H9 (cell line): Measurements from ENCODE around the gene COX7B2. TPM values are rescaled to one million over a fixed set of nuclear protein-coding genes. Genes with fewer than 3 reads are reported as not detected.

Experiments
- DNase-seq: peaks from one replicate; pipeline ENCODE4 v3.0.0-alpha.2; 2017
- H2AFZ ChIP-seq: one replicate; pipeline ENCODE4 v1.6.1; 2013; ENCODE audit warnings: mild to moderate bottlenecking, low read length, control low read depth, moderate library complexity
- H2AK5ac ChIP-seq: 2 replicates; pipeline ENCODE4 v1.6.1; 2013; ENCODE audit warnings: low read length, control low read depth, mixed read lengths; ENCODE audit not compliant: insufficient read length
- H2BK120ac ChIP-seq: one replicate; pipeline ENCODE4 v1.6.1; 2013; ENCODE audit warnings: low read depth, mild to moderate bottlenecking, low read length, control low read depth, inconsistent platforms; ENCODE audit not compliant: poor library complexity, severe bottlenecking
- H2BK12ac ChIP-seq: 2 replicates; pipeline ENCODE4 v1.6.1; 2013; ENCODE audit warnings: low read length, control low read depth, mixed read lengths, low read depth; ENCODE audit not compliant: insufficient read length
- H2BK15ac ChIP-seq: 2 replicates; pipeline ENCODE4 v1.6.1; 2013; ENCODE audit warnings: low read depth, low read length, control low read depth
- H2BK20ac ChIP-seq: one replicate; pipeline ENCODE4 v1.6.1; 2013; ENCODE audit warnings: low read depth, mild to moderate bottlenecking, low read length, control low read depth, inconsistent platforms; ENCODE audit not compliant: poor library complexity, severe bottlenecking
- H2BK5ac ChIP-seq: 2 replicates; pipeline ENCODE4 v1.6.1; 2013; ENCODE audit warnings: low read length, control low read depth, mixed read lengths; ENCODE audit not compliant: insufficient read length
- H3K14ac ChIP-seq: 2 replicates; pipeline ENCODE4 v1.6.1; 2013; ENCODE audit warnings: low read length, control low read depth; ENCODE audit not compliant: insufficient read depth
- H3K18ac ChIP-seq: 2 replicates; pipeline ENCODE4 v1.6.1; 2013; ENCODE audit warnings: low read depth, mild to moderate bottlenecking, mixed read lengths, low read length, control low read depth; ENCODE audit not compliant: insufficient read length
- H3K23ac ChIP-seq: 2 replicates; pipeline ENCODE4 v1.6.1; 2013; ENCODE audit warnings: low read length, control low read depth, mixed read lengths, low read depth; ENCODE audit not compliant: insufficient read length
- H3K23me2 ChIP-seq: 2 replicates; pipeline ENCODE4 v1.6.1; 2013; ENCODE audit warnings: low read depth, mild to moderate bottlenecking, mixed read lengths, low read length, control low read depth; ENCODE audit not compliant: insufficient read length, poor library complexity, severe bottlenecking
- H3K27ac ChIP-seq: 2 replicates; pipeline ENCODE4 v1.5.1; 2013; ENCODE audit warnings: low read length, control low read depth, mixed read lengths, low read depth; ENCODE audit not compliant: insufficient read length
- H3K27me3 ChIP-seq: 2 replicates; pipeline ENCODE4 v1.6.1; 2013; ENCODE audit warnings: low read length, control low read depth, inconsistent platforms; ENCODE audit not compliant: insufficient read depth
- H3K4ac ChIP-seq: 2 replicates; pipeline ENCODE4 v1.6.1; 2013; ENCODE audit warnings: low read depth, mild to moderate bottlenecking, control low read depth, inconsistent platforms, low read length, moderate library complexity
- H3K4me1 ChIP-seq: 2 replicates; pipeline ENCODE4 v1.6.1; 2013; ENCODE audit warnings: low read length, control low read depth, inconsistent platforms; ENCODE audit not compliant: insufficient read depth
- H3K4me2 ChIP-seq: 2 replicates; pipeline ENCODE4 v1.6.1; 2013; ENCODE audit warnings: low read length, control low read depth, mixed read lengths; ENCODE audit not compliant: insufficient read length, insufficient read depth
- H3K56ac ChIP-seq: 2 replicates; pipeline ENCODE4 v1.6.1; 2013; ENCODE audit warnings: low read depth, mild to moderate bottlenecking, mixed read lengths, low read length, control low read depth; ENCODE audit not compliant: insufficient read length
- H3K79me1 ChIP-seq: 2 replicates; pipeline ENCODE4 v1.6.1; 2013; ENCODE audit warnings: low read depth, mild to moderate bottlenecking, moderate library complexity, low read length, control low read depth, inconsistent platforms; ENCODE audit not compliant: insufficient read depth, poor library complexity, severe bottlenecking
- H3K79me2 ChIP-seq: 2 replicates; pipeline ENCODE4 v1.6.1; 2013; ENCODE audit warnings: low read length, control low read depth, inconsistent platforms; ENCODE audit not compliant: insufficient read depth
- H3K9ac ChIP-seq: 2 replicates; pipeline ENCODE4 v1.6.1; 2013; ENCODE audit warnings: low read length, control low read depth, mixed read lengths; ENCODE audit not compliant: insufficient read length; ENCODE audit errors: extremely low read depth
- H3K9me3 ChIP-seq: one replicate; pipeline ENCODE4 v1.6.1; 2013; ENCODE audit warnings: low read depth, low read length, inconsistent platforms; ENCODE audit not compliant: control insufficient read depth
- H3T11ph ChIP-seq: one replicate; pipeline ENCODE4 v1.6.1; 2013; ENCODE audit warnings: mild to moderate bottlenecking, low read length, control low read depth, inconsistent platforms
- H4K20me1 ChIP-seq: one replicate; pipeline ENCODE4 v1.6.1; 2013; ENCODE audit not compliant: control insufficient read depth, insufficient read length, insufficient read depth
- H4K5ac ChIP-seq: 2 replicates; pipeline ENCODE4 v1.6.1; 2013; ENCODE audit warnings: low read depth, mild to moderate bottlenecking, mixed read lengths, low read length, control low read depth; ENCODE audit not compliant: insufficient read length
- H4K8ac ChIP-seq: replicated peaks from 2 replicates; pipeline ENCODE4 v1.6.1; 2013; ENCODE audit warnings: low read length, control low read depth, mixed read lengths, low read depth; ENCODE audit not compliant: insufficient read length
- H4K91ac ChIP-seq: 2 replicates; pipeline ENCODE4 v1.6.1; 2013; ENCODE audit warnings: low read depth, mild to moderate bottlenecking, moderate library complexity, mixed read lengths, low read length, control low read depth; ENCODE audit not compliant: insufficient read length
- H3K27ac Mint-ChIP-seq, 3 experiments: 2 replicates in 2 of 3; 3 replicates in 1 of 3; pipeline ENCODE4 v1.8.0; 2020 to 2021; ENCODE audit warnings: mixed read lengths in 3 of 3, mild to moderate bottlenecking in 1 of 3, moderate library complexity in 1 of 3
- H3K27me3 Mint-ChIP-seq: 2 replicates; pipeline ENCODE4 v1.8.0; 2021; ENCODE audit warnings: low read depth, mild to moderate bottlenecking, moderate library complexity, mixed read lengths
- H3K36me3 Mint-ChIP-seq, 3 experiments: 2 replicates in 2 of 3; 3 replicates in 1 of 3; pipeline ENCODE4 v1.8.0; 2020 to 2021; ENCODE audit warnings: low read depth in 3 of 3, mixed read lengths in 3 of 3; ENCODE audit not compliant: insufficient read depth in 1 of 3
- H3K4me1 Mint-ChIP-seq, 2 experiments: 2 replicates each; pipeline ENCODE4 v1.8.0; 2020; ENCODE audit warnings: mixed read lengths in 2 of 2
- H3K4me3 Mint-ChIP-seq, 2 experiments: 2 replicates in 1 of 2; 3 replicates in 1 of 2; pipeline ENCODE4 v1.8.0; 2020 to 2021; ENCODE audit warnings: mild to moderate bottlenecking in 2 of 2, mixed read lengths in 2 of 2, moderate library complexity in 1 of 2
- H3K9me3 Mint-ChIP-seq, 2 experiments: 2 replicates in 1 of 2; 3 replicates in 1 of 2; pipeline ENCODE4 v1.8.0; 2020; ENCODE audit warnings: mild to moderate bottlenecking in 2 of 2, mixed read lengths in 2 of 2, moderate library complexity in 1 of 2
- CTCF ChIP-seq: fragments of 200-600 bp; sonication (generic); conservative IDR thresholded peaks from 3 replicates; pipeline ENCODE4 v1.8.0; 2021; ENCODE audit warnings: antibody characterized with exemption, mild to moderate bottlenecking
- WGBS: extraction: QIAGEN DNeasy Blood & Tissue Kit; methylation state at CpG from one replicate; pipeline ENCODE4 v1.1.7; 2013; ENCODE audit warnings: missing lambda C conversion rate, low lambda C conversion rate, mixed read lengths; ENCODE audit not compliant: insufficient read length; ENCODE audit errors: extremely low coverage; 5-methylcytosine and 5-hydroxymethylcytosine counted together
- total RNA-seq: library from RNA; stranded (reverse); gene quantifications from 2 replicates; pipeline ENCODE4 v1.2.1, GENCODE V29; 2021

The COX7B2 gene
- total RNA-seq, 1 experiment from 2014 or later: not detected

GRCh38 chr4:46844325-46844917 is 64.6 kb downstream of the COX7B2 start:
- H3K9me3 Mint-ChIP-seq: no peaks in the 10 kb centered on the region
- H3K56ac ChIP-seq: no peak overlapping the region
- no peaks in the 10 kb centered on the region for H3K4me1 Mint-ChIP-seq
- TF ChIP-seq CTCF: peak; percentile 85
- no peak overlapping the region for H3K4me3 Mint-ChIP-seq
- no peak overlapping the region for H2BK12ac ChIP-seq
- no peak overlapping the region for H3K18ac ChIP-seq
- no CpG with 5 or more reads among the region's 8 CpGs for WGBS
- no peaks in the 10 kb centered on the region for H3K4me1 ChIP-seq
- no peak overlapping the region for H3K14ac ChIP-seq
- H3K23me2 ChIP-seq: no peaks in the 10 kb centered on the region
- no peak overlapping the region for H2BK120ac ChIP-seq
- H4K8ac ChIP-seq: no peak overlapping the region
- no peak overlapping the region for H3K23ac ChIP-seq
- H2BK20ac ChIP-seq: no peak overlapping the region
- no peak overlapping the region for H2BK5ac ChIP-seq
- no peaks in the 10 kb centered on the region for H3K27me3 ChIP-seq
- H2AK5ac ChIP-seq: no peak overlapping the region
- H4K20me1 ChIP-seq: no peaks in the 10 kb centered on the region
- H3K27me3 Mint-ChIP-seq: no peaks in the 10 kb centered on the region
- no peak overlapping the region for H3K27ac Mint-ChIP-seq
- H2BK15ac ChIP-seq: no peak overlapping the region
- H3K4me2 ChIP-seq: no peak overlapping the region
- no peak overlapping the region for H4K91ac ChIP-seq
- no peaks in the 10 kb centered on the region for H3K79me1 ChIP-seq
- H3K4ac ChIP-seq: no peak overlapping the region
- no peaks in the 10 kb centered on the region for H3K79me2 ChIP-seq
- H3K9me3 ChIP-seq: no peaks in the 10 kb centered on the region
- peak; percentile 29 for DNase-seq
- no peak overlapping the region for H2AFZ ChIP-seq
- no peak overlapping the region for H3T11ph ChIP-seq
- H3K9ac ChIP-seq: no peak overlapping the region
- no peaks in the 10 kb centered on the region for H3K36me3 Mint-ChIP-seq
- no peak overlapping the region for H4K5ac ChIP-seq
- no peak overlapping the region for H3K27ac ChIP-seq
